ENCODE data around the gene MAPRE3. TPM values are rescaled to one million over a fixed set of nuclear protein-coding genes. Genes with fewer than 3 reads are reported as not detected.

MAPRE3 gene
- total RNA-seq, 3 donors from 2014 or later = 3.7 to 4.3 (median 3.8) TPM

DNA sequence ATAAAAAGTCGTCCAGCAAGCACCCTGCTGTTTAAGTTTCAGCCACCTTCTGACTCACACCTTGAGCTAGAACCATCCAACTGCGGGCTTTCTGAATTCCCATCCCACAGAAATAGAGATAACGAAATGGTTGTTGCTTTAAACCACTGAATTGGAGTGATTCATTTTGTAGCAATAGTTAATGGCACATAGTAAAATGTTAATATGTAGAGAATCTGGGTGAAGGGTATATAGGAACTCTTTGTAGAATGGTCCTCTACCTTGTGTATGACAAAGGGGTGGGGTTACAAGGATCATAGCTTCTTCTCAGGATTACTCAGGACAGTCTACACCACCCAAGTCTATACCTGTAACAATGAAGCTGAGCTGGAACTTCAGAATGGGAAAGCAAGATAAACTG, 2.4 kb upstream of the MAPRE3 start:
- no peaks in the 10 kb centered on the region for H3K9me3 Mint-ChIP-seq
- H3K36me3 Mint-ChIP-seq (ENCODE audit: insufficient read depth) = no peaks in the 10 kb centered on the region
- H3K4me1 Mint-ChIP-seq (ENCODE audit: low read depth) = peaks cover 21% of the 10 kb centered on the region
- no peak for ATAC-seq
- peaks cover 15% of the 10 kb centered on the region for H3K27me3 Mint-ChIP-seq (ENCODE audit: low read depth)
- no peak overlapping the region for H3K4me3 Mint-ChIP-seq
- DNase-seq = no peak

- Mint-ChIP-seq H3K4me1 (ENCODE audit: low read depth) (peaks cover 21% of the 10 kb centered on the region), H3K36me3 (ENCODE audit: insufficient read depth) (no peaks in the 10 kb centered on the region), H3K9me3 (no peaks in the 10 kb centered on the region), H3K4me3 (peak overlapping the region; percentile 81), H3K27me3 (ENCODE audit: low read depth) (peaks cover 12% of the 10 kb centered on the region)
- no peak for ATAC-seq
- no peak for DNase-seq
Observed at GRCh38 chr2:26969077-26969844, 1.2 kb upstream of the MAPRE3 start.

DNA sequence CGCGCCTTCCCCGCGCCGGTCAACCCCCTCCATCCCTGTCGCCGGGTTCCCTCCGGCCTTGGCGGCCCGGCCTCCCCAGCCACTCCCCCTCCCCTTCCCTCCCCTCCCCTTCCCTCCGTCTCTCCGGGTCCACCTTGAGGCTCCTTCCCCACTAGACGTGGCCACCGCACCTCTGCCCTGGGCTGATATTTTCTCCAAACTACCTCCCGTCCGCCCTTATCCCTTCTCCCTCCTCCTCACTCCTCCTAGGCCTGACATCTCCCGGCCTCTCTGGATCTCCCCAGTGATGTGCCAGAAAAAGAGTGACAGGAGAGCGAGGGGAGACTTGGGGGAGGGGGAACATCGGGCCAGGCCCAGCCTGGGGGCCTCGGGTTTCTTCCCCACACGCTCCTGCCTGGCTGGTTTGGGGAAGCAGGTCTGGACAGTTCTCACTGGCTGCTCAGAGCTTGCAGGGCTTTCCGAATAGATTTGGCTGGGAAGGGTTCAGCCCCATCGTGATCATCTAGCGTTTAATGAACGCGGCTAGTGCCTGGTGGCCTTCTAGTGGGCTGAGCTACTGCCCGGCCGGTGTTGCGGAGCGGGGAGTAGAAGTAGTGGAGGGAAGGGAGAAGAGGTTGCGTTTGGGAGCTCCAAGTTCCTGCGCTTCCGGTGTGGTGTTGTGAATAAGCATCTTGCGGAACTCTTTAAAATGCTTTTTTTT, 641 bp downstream of the MAPRE3 start:
- peaks cover 11% of the 10 kb centered on the region for H3K27me3 Mint-ChIP-seq (ENCODE audit: low read depth)
- no peaks in the 10 kb centered on the region for H3K36me3 Mint-ChIP-seq (ENCODE audit: insufficient read depth)
- H3K9me3 Mint-ChIP-seq = no peaks in the 10 kb centered on the region
- DNase-seq (no peak), ATAC-seq (peak; percentile 2 to 41)
- peak overlapping the region; percentile 86 for H3K4me3 Mint-ChIP-seq
- H3K4me1 Mint-ChIP-seq (ENCODE audit: low read depth) = peaks cover 21% of the 10 kb centered on the region

- Mint-ChIP-seq H3K4me1 (ENCODE audit: low read depth) (peaks cover 21% of the 10 kb centered on the region), H3K9me3 (no peaks in the 10 kb centered on the region), H3K36me3 (ENCODE audit: insufficient read depth) (no peaks in the 10 kb centered on the region), H3K27me3 (ENCODE audit: low read depth) (peaks cover 8% of the 10 kb centered on the region), H3K4me3 (peak overlapping the region; percentile 86)
- ATAC-seq = no peak
- no peak for DNase-seq
Observed at GRCh38 chr2:26971911-26972786, 1.7 kb downstream of the MAPRE3 start.

DNA sequence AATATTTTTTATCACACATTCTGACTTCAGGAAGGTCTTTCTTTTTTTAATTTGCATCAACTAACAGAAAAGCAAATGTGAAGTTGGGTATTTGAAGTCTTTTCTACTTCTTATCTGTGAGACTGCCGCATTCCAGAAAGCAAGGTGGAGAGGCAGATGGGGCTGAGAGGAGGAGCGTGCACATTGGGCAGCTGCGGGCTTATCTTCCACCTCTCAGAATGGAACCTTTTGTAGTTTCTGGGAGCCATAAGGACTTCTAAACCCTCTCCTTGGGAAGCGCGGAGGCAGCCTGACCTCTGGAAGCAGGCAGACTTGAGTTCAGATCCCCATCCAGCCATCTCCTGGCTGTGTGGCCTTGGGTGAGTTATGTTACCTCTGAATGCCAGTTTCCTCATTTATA, 3.9 kb downstream of the MAPRE3 start:
- H3K27me3 Mint-ChIP-seq (ENCODE audit: low read depth) = peaks cover 2% of the 10 kb centered on the region
- H3K4me3 Mint-ChIP-seq = no peak overlapping the region
- ATAC-seq (no peak), DNase-seq (no peak)
- H3K9me3 Mint-ChIP-seq = no peaks in the 10 kb centered on the region
- H3K4me1 Mint-ChIP-seq (ENCODE audit: low read depth) = peaks cover 14% of the 10 kb centered on the region
- H3K36me3 Mint-ChIP-seq (ENCODE audit: insufficient read depth) = no peaks in the 10 kb centered on the region

DNA sequence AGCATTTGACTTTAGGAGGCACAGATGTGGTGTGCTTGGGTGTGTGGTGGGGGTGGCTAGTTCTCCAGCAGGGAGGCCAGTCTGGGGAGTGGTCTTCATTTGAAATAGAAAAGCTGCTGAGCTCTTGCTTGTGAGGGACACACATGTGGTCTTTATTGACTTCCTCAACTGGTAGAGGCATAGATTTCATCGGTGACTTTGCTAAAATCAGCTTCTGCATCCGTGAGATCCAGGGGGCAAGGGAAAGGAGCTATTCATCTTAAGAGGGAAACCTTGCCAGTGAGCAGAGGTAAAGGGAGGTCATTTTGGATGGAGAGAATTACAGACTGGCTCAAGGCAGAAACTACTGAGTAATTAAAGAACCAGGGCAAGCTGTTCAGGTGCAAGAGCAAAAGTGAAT, 4.7 kb downstream of the MAPRE3 start:
- H3K27me3 Mint-ChIP-seq (ENCODE audit: low read depth) = no peaks in the 10 kb centered on the region

GRCh38 chr2:26975656-26976055, 5.2 kb downstream of the MAPRE3 start:
- ATAC-seq = no peak
- H3K9me3 Mint-ChIP-seq = no peaks in the 10 kb centered on the region

More for the DNA sequence above, 4.7 kb downstream of the MAPRE3 start:
- DNase-seq = no peak
- no peak for ATAC-seq
- Mint-ChIP-seq H3K36me3 (ENCODE audit: insufficient read depth) (no peaks in the 10 kb centered on the region), H3K4me1 (ENCODE audit: low read depth) (peaks cover 7% of the 10 kb centered on the region), H3K4me3 (no peak overlapping the region), H3K9me3 (no peaks in the 10 kb centered on the region)

GRCh38 chr2:26976237-26976636, 5.8 kb downstream of the MAPRE3 start:
- Mint-ChIP-seq H3K36me3 (ENCODE audit: insufficient read depth) (no peaks in the 10 kb centered on the region), H3K9me3 (no peaks in the 10 kb centered on the region), H3K27me3 (ENCODE audit: low read depth) (no peaks in the 10 kb centered on the region), H3K4me1 (ENCODE audit: low read depth) (peaks cover 4% of the 10 kb centered on the region), H3K4me3 (no peak overlapping the region)
- no peak for DNase-seq
- no peak for ATAC-seq

More at GRCh38 chr2:26975656-26976055, 5.2 kb downstream of the MAPRE3 start:
- Mint-ChIP-seq H3K4me3 (no peak overlapping the region), H3K36me3 (ENCODE audit: insufficient read depth) (no peaks in the 10 kb centered on the region), H3K4me1 (ENCODE audit: low read depth) (peaks cover 6% of the 10 kb centered on the region), H3K27me3 (ENCODE audit: low read depth) (no peaks in the 10 kb centered on the region)
- DNase-seq = no peak

GRCh38 chr2:26977012-26977411, 6.6 kb downstream of the MAPRE3 start:
- Mint-ChIP-seq H3K4me1 (ENCODE audit: low read depth) (no peaks in the 10 kb centered on the region), H3K36me3 (ENCODE audit: insufficient read depth) (no peaks in the 10 kb centered on the region), H3K4me3 (no peak overlapping the region), H3K9me3 (no peaks in the 10 kb centered on the region), H3K27me3 (ENCODE audit: low read depth) (no peaks in the 10 kb centered on the region)
- ATAC-seq = no peak
- no peak for DNase-seq

- Mint-ChIP-seq H3K4me3 (no peak overlapping the region), H3K27me3 (ENCODE audit: low read depth) (no peaks in the 10 kb centered on the region), H3K9me3 (no peaks in the 10 kb centered on the region), H3K4me1 (ENCODE audit: low read depth) (no peaks in the 10 kb centered on the region), H3K36me3 (ENCODE audit: insufficient read depth) (no peaks in the 10 kb centered on the region)
- no peak for DNase-seq
- no peak for ATAC-seq
Observed at GRCh38 chr2:26978061-26978596, 7.7 kb downstream of the MAPRE3 start.

DNA sequence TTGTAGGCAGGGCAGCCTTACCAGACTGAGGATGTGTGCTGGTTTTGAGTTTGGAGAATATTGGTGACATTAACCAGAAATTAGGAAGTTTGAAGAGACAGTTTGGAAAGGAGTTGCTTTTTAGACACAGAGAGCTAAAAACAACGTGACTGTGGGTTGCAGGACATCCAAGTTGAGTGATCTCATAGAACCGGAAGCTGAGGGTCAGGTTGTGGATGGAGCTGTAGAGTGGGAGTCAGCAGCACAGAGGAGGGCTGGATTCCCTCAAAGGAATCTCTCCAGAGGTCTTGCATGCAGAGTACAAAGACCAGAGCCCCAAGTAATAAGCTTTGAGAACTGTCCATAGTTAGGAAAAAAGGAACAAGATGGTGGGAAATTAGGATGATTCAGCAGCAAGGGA, 9.3 kb downstream of the MAPRE3 start:
- Mint-ChIP-seq H3K9me3 (no peaks in the 10 kb centered on the region), H3K4me1 (ENCODE audit: low read depth) (no peaks in the 10 kb centered on the region), H3K36me3 (ENCODE audit: insufficient read depth) (no peaks in the 10 kb centered on the region), H3K27me3 (ENCODE audit: low read depth) (no peaks in the 10 kb centered on the region), H3K4me3 (no peak overlapping the region)
- DNase-seq = no peak
- no peak for ATAC-seq

- no peaks in the 10 kb centered on the region for H3K27me3 Mint-ChIP-seq (ENCODE audit: low read depth)
- H3K4me1 Mint-ChIP-seq (ENCODE audit: low read depth) = no peaks in the 10 kb centered on the region
- no peak for ATAC-seq
- no peaks in the 10 kb centered on the region for H3K36me3 Mint-ChIP-seq (ENCODE audit: insufficient read depth)
- no peak overlapping the region for H3K4me3 Mint-ChIP-seq
- DNase-seq = no peak
- H3K9me3 Mint-ChIP-seq = no peaks in the 10 kb centered on the region
Observed at GRCh38 chr2:26980971-26981370, 10.5 kb downstream of the MAPRE3 start.

DNA sequence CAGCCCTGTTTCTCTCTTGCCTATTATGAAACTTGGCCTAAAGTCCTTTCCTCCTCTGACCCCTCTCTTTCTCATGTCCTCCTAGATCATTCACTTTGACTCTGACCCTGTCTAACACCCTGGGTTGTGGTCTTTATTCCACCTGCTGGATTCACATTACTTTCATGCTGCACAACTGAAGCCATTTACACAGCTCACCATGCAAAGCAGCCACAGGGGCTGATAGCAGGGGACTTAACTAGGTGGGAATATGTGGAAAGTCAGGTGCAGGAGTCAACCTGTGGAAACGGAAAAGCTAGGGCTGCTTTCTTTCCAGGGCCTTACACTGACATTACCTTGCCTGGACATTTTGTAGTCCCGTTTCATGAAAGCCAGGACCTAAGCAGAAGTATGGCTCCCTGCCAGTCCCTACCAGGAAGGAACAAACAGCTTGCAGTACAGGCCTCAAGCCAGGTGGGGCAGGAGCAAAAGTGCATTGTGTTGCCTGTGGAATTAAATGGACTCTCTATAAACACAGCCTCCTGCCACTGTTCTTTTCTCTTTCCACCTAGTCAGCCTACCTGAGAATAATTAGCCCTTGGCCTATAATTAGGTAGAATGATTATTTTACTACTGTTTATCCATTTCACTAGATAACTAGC, 11.8 kb downstream of the MAPRE3 start:
- Mint-ChIP-seq H3K4me3 (no peak overlapping the region), H3K36me3 (ENCODE audit: insufficient read depth) (no peaks in the 10 kb centered on the region), H3K27me3 (ENCODE audit: low read depth) (no peaks in the 10 kb centered on the region), H3K9me3 (no peaks in the 10 kb centered on the region), H3K4me1 (ENCODE audit: low read depth) (no peaks in the 10 kb centered on the region)
- no peak for DNase-seq
- peak; percentile 50 to 55 for ATAC-seq

DNA sequence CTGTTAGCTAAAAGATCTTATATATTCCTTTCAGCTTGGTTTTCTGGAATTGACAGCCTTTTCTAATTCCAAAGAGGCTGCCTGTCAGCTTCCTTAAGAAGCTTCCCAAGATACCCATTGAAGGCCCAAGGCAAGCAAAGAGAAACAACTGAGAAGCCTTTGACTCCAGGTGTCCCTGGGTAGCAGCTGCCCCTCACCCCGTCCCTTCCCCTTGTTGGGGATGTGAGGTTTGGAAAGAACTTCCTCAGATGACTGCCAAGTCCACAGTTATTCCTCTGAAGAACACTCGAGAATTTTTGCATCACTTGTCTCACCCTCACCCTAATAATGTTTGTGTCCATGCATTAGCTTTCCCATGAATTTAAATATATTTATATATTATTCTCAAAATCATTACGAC, 13.3 kb downstream of the MAPRE3 start:
- Mint-ChIP-seq H3K4me1 (ENCODE audit: low read depth) (no peaks in the 10 kb centered on the region), H3K9me3 (no peaks in the 10 kb centered on the region), H3K36me3 (ENCODE audit: insufficient read depth) (no peaks in the 10 kb centered on the region), H3K27me3 (ENCODE audit: low read depth) (no peaks in the 10 kb centered on the region), H3K4me3 (no peak overlapping the region)
- no peak for ATAC-seq
- DNase-seq = no peak
